Choroid plexus epithelial cell (primary cell): ENCODE measurements around the gene CACNA1H.

Experiments
- DNase-seq: peaks from one replicate; pipeline ENCODE4 v3.0.0-alpha.2; 2010; ENCODE audit warnings: low read depth
- H3K4me3 ChIP-seq: 2 replicates; pipeline ENCODE4 v1.5.1; 2011; ENCODE audit warnings: low read depth, mild to moderate bottlenecking, control low read depth, low read length, moderate library complexity
- TF ChIP-seq, protein P1 (sequence below): conservative IDR thresholded peaks from 2 replicates; pipeline ENCODE4 v1.5.1; 2011; ENCODE audit warnings: low read depth, mild to moderate bottlenecking, control low read depth, inconsistent platforms, low read length, moderate library complexity

The CACNA1H gene

DNA sequence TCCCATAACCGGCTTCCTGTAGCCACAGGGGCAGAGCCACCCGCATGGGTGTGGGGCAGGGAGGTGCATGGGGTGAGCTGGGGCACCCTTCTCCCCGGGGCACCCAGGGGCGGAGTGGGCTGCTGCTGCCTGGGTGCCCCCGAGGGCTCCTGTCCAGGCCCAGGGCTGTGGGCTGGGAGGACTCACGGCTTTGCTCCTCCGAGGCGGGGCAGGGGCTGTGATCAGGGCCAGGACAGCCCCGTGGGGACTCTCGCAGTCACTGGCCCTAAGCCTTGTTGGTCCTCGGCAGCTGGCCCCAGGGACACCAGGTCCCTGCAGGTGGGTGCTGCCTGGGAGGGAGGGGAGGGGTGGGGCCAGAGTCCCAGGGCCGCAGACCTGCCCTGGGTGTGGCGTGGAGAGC lies 19.7 kb downstream of the CACNA1H start:
- H3K4me3 ChIP-seq: no peak overlapping the region
- DNase-seq: no peak
- TF ChIP-seq, protein P1, sequence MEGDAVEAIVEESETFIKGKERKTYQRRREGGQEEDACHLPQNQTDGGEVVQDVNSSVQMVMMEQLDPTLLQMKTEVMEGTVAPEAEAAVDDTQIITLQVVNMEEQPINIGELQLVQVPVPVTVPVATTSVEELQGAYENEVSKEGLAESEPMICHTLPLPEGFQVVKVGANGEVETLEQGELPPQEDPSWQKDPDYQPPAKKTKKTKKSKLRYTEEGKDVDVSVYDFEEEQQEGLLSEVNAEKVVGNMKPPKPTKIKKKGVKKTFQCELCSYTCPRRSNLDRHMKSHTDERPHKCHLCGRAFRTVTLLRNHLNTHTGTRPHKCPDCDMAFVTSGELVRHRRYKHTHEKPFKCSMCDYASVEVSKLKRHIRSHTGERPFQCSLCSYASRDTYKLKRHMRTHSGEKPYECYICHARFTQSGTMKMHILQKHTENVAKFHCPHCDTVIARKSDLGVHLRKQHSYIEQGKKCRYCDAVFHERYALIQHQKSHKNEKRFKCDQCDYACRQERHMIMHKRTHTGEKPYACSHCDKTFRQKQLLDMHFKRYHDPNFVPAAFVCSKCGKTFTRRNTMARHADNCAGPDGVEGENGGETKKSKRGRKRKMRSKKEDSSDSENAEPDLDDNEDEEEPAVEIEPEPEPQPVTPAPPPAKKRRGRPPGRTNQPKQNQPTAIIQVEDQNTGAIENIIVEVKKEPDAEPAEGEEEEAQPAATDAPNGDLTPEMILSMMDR: no peak

- no peak for DNase-seq
- TF ChIP-seq, protein P1: no peak
- no peak overlapping the region for H3K4me3 ChIP-seq
Measured at GRCh38 chr16:1173788-1174451, 21.0 kb downstream of the CACNA1H start.

- TF ChIP-seq, protein P1: no peak
- no peak overlapping the region for H3K4me3 ChIP-seq
- DNase-seq: peak; percentile 49
Measured at GRCh38 chr16:1174477-1175357, 21.8 kb downstream of the CACNA1H start.

GRCh38 chr16:1175566-1176279 lies 22.8 kb downstream of the CACNA1H start:
- TF ChIP-seq, protein P1: no peak
- peak; percentile 56 for DNase-seq
- H3K4me3 ChIP-seq: no peak overlapping the region

DNA sequence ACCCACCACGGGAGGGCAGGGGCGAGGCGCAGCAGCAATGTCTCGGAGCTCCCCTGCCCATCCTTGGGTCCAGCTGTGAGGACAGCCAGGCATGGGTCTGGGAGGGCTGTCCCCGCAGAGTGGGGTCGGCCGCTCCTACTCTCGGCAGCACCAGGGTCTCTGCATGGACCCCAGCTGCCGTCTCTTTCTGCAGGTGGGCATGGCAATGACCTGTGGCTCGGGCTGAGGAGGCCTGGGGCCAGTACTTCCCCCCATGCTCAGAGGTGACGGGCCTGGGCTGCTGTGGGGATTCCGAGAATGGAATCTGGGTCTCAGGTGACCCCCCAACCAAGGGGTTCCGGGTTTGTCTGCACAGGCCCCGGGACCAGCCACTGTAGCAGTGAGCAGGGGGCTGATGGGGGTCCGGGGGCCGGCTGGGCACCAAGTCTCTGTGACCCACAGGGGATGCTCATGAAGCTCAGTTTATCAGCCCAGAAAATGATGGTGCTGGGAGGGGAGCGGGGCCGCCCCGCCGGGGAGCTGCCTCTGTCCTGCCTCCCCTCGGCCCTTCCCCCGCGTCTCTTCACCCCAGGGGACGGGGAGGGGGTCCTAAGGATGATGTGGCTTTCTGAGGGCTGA lies 23.5 kb downstream of the CACNA1H start:
- H3K4me3 ChIP-seq: no peak overlapping the region
- TF ChIP-seq, protein P1: no peak
- DNase-seq: no peak

DNA sequence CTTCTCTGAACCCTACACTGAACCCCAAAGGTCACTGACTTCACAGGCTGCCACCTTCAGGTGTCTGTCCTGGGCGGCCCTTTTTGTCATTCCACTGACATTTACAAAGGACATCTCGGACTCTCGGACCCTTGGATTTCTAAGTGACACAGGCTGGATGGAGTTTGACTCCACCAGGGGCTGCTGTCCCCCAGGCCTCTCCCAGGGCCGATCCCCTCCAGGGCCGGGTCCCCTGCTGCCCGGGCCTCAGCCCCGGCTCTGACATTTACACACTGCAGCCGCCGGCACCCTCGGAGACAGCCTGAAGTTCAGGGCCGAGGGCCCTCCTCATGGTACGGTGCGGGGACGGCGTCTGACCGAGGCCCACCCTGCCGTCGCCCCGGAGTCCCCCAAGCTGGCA lies 24.1 kb downstream of the CACNA1H start:
- no peak overlapping the region for H3K4me3 ChIP-seq
- TF ChIP-seq, protein P1: no peak
- no peak for DNase-seq
